HG03280 (cell line): ENCODE measurements around the gene COMMD7.
"Not testable (repeated sequence)": the region's sequence is repeated elsewhere in the genome, so short reads cannot be mapped to it uniquely, and the experiment has no call there.

Experiments used
- ATAC-seq: cut with Tn5 transposase; IDR thresholded peaks from one replicate; pipeline ENCODE4 v1.9.1; 2021; ENCODE audit warnings: mild to moderate bottlenecking, moderate library complexity; ENCODE audit not compliant: unreplicated experiment

Gene COMMD7

DNA sequence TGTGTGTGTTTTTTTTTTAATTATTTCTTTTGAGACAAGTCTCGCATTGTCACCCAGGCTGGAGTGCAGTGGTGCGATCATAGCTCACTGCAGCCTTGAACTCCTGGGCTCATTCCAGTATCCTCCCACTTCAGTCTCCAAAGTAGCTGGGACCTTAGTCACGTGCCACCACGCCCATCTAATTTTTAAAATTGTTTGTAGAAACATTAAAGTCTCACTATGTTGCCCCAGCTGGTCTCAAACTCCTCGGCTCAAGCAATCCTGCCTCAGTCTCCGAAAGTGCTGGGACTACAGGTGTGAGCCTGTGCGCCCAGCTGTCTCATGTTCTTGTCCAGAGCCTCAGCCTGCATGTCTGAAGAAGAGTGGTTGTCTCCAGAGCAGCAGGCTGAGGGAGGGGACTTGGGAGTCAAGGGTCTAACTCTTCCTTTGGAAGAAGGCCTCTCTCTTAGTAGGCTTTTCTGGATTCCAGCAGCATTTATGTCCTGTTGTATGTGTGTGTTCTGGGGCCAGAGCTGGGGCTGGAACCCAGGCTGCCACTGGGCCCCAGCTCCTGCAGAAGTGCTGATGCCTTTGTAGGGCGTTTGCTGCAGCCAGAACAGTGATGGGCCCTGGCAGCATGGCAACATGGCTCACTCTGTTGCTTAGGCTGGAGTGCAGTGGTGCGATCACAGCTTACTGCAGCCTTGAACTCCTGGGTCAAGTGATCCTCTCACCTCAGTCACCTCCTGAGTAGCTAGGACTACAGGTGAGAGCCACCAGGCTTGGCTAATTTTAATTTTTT, 24.3 kb upstream of the COMMD7 start:
- ATAC-seq = no peak

DNA sequence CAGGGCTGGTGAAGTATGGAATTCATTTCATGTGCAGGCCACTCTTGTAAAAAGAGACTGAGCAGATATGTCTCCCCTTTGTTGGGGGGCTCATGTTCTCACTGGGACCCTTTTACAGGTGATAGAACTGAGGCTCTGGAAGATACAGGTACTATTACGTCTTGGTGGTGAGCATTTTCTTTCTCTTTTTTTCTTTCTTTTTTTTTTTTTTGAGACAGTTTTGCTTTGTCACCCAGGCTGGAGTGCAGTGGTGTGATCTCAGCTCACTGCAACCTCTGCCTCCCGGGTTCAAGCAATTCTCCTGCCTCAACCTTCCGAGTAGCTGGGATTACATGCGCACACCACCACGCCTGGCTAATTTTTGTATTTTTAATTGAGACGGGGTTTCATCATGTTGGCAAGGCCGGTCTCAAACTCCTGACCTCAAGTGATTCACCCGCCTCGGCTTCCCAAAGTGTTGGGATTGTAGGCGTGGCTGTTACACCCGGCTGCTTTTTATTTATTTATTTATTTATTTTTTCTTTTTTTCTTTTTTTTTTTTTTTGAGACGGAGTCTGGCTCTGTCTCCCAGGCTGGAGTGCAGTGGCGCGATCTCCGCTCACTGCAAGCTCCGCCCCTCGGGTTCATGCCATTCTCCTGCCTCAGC, 22.1 kb upstream of the COMMD7 start:
- not testable (repeated sequence) for ATAC-seq

DNA sequence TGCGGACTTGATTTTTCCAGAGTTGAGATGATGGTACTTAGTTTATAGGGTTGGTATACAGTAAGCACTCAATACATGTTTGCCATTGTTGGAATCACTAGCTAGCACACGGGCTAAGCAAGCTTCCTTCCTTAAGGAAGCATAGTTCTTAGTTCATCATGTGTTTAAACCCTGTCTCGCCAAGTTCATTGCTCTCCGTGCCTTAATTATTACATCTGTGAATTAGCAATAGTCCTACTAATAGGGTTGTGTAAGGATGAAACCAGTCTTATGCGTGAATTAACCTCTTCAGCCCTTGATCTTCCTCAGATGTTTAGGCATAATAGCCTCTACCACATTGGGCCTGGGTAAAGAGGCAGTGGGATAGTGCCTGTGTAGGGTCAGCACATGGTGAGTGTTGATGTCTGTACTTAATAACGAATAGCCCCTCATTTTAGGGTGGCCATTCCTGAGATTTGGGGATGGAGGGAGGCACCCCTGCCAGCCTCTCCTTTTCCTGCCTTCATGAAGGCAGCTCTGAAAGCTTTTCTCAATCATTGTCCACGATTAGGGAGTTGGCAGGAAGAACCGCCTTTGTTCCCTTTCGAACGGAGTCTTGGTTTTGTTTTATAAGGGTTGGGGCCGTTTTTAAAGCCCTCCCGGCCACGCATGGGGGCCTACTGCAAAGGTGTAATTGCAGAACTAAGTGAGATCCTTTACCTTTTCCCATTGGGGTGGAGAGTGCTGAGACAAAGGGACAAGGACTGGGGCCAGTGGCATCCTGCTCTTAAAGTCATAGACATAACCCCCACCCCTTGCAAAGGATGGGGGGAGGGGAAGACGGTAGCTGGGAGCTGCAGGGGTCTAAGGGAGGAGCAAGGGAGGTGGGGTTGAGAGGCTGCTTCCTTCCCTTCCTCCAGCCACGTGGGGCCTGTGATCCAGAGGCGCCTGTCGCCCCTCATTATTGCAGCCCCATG, 21.0 kb upstream of the COMMD7 start:
- ATAC-seq = no peak

DNA sequence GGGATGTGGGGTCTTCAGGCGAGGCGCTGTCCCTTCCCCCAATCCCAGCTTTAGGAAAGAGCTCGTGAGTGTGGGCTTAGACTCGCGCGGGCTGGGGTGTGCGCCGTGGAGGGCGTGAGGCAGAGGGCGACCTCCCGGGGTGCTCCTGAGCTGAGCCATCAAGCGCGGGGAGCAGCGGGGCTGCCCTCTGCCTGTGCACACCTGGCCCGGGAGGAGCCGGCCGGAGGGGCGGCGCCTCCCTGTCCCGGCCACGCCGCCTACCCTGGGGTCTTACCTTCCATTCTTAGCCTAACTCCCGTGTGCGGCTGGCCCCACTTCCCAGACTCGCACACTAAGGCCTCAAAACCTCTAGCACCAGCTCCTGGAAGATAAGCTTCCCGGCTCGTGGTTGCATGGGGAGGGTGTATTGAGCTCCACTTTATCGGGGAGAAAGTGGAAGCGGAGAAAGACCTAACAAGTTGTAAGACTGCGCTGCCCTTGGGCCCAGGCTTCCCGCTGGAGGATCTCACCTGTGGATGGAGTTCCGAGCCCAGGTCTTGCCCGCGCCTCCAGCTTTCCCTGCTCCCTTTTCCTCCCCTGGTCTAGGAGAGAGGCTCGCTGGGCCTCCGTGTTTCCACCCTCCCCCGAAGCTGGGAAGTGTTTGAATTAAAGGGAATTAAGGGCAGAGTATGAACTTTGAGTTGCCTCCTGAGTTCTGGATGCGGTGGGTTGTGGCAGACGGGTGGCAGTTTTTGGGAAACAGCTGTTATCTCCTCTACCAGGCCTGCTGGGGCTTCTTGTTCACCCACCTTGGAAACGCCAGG, 20.1 kb upstream of the COMMD7 start:
- no peak for ATAC-seq

DNA sequence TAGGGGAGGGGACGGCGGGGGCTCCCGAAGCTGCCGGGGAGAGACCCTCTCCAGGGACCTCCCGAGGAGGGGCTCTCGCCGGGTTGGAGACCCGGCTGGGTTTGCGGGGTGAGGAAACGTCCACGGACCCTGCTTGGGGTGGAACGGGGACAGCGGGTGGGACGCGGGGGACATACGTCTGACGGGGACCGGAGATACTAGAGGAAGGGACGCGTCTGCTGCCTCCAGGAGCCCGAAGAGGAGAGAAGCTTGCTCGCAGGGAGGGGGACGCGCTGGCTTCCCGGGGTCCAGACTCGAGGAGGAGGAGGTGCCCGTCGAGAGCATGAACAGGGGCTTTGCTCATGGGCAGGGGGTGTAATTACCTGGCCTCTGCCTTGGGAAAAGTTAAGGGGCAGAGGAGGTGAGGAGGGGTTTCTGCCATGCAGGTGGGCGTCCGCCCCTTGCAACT, 19.5 kb upstream of the COMMD7 start:
- ATAC-seq = no peak

DNA sequence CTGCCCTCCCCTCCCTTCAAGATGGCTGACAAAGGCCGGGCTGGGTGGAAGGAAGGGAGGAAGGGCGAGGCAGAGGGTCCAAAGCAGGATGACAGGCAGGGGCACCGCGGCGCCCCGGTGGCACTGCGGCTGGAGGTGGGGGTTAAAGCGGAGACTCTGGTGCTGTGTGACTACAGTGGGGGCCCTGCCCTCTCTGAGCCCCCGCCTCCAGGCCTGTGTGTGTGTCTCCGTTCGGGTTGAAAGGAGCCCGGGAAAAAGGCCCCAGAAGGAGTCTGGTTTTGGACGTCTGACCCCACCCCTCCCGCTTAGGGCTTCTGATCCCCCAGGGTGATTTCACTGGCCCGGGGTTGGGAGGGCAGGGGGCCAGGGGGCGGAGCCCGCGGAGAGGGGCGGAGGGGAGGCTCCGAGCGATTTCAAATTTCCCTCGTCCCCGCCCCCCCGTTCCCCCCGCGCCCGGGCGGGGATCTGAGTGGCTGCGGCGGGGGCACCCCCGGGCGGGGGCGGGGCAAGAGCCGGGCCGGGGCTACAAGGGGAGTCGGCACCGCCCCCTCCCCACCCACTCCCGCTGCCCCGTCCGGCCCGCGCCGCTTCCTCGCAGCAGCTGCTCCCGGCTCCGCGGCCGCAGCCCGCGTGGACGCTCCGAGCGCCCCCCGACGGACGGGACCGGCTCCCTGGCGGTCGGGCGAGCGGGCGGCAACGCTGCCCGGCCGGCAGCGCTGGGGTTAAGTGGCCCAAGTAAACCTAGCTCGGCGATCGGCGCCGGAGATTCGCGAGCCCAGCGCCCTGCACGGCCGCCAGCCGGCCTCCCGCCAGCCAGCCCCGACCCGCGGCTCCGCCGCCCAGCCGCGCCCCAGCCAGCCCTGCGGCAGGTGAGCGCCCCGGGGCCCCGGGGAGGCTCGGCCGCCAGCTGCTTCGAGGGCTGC, 18.8 kb upstream of the COMMD7 start, which contains the start of gene DNMT3B:
Gene DNMT3B (plus strand): TSS at position 555 of the 923 bp plus-strand sequence. CDS start 17,939 bp downstream, outside the sequence.
- peak; percentile 72 for ATAC-seq

DNA sequence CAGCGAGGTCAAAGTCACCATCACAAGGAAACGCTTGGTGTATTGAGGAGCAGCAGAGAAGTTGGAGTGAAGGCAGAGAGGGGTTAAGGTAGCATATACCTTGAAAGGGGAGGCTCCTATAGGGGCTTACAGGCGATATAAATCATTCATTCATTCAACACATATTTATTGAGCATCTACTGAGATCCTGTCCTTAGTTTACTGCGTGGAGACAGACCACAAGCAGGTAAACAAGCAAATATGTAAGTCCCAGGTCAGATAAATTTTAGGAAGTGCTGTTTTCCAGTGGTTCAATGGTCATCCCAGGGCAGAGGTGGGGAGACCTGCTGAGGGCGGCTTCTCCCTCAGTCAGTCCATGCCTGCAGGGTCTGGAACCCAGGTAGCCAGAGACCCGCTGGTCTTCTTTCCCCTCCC, 18.2 kb upstream of the COMMD7 start:
- ATAC-seq = no peak

DNA sequence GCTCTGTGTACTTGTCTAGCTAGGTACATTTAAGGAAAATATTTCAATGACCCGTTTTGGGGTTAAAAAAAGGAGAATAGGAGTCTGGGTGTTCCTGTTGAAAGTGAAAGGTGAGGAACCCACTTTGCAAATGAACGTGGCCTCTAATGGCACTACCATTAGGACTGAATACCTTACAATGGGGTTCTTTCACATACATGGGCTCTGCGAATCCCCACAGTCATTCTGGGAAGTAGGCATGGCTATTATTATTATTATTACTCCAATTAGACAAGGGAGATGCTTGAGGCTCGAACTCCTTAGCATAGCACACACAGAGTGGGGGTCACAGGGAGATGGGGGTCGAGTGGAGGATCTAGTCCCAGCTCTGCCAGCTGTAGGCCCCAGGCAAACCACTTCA, 12.9 kb upstream of the COMMD7 start:
- no peak for ATAC-seq

DNA sequence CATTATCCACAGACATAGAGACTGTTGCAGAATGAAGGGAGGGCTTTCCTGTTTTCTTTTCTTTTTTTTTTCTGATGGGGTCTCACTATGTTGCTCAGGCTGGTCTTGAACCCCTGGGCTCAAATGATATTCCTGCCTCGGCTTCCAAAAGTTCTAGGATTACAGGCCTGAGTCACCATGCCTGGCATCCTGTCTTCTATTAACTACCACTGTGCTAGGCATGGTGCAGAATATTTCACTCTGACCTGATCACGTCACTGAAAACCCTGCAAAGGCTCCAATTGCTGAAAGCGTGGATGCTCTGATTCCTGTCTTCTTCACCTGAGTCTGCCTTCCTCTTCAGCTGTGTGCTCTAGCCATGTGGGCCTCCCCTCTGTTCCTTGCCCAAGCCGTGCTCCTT, 10.5 kb upstream of the COMMD7 start:
- ATAC-seq = no peak

DNA sequence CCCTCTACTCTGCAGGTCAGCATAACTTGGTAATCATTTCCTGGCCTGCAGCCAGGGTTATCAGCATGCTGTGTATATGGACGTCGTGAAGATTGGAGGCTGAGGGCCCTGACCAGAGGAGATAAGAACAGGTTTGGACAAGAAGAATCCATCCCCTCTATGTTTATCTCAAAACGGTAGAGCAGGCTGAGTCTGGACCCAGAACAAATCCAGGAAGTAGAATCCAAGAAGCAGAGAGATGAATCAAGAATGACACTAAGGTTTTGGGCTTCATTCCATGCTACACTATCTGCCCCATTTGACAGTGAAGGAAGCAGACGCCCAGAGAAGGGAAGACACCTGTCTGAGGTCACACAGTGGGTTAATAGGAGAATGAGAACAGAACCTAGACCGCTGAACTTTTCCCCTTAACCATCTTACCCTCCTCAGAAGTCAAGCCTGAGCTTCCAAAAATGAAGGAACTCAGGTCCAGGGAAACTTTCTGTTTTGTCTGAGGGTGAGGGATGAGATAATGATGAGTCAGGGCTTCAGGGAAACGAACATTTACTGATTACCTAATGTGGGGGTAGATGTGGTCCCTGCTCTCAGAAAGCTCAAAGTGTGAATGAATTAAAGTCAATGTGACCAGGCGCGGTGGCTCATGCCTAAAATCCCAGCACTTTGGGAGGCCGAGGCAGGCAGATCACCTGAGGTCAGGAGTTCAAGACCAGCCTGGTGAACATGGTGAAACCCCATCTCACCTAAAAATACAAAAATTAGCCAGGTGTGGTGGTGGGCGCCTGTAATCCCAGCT, 9.4 kb upstream of the COMMD7 start:
- ATAC-seq = no peak

DNA sequence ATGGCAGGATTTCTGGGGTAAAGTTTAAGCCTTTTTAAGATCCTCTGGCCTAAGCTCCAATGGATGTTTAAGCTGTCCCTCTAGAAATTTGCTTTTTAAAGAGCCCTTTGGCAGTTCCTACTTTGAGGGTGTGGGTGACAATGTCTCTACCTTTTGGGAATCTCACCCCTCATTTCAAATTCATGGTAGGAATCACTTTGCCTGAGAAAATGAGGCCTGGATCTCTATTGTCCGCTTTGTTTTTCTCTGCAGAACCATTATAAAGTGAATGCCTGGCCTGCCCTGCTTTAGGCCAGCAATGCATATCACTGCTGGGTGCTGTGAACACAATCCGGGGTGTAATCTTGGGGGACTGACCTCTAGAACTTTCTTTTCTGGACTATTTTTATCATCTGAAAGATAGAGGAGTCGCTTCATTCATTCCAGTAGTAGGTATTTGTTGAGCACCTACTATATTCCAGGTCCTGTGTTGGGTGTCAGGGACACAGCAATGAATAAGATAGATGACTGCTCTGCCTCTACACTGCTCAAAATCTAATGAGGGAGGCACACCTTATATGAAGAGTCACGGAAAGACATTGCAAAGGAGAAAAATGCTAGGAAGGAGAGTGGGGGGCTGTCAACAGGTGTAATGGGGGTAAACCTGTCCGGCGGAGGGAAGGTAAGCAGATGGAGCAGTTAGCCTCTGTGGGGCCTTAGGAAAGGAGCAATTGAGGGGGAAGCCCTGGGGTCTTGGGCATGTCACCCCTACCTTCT, 8.6 kb upstream of the COMMD7 start:
- ATAC-seq = no peak

DNA sequence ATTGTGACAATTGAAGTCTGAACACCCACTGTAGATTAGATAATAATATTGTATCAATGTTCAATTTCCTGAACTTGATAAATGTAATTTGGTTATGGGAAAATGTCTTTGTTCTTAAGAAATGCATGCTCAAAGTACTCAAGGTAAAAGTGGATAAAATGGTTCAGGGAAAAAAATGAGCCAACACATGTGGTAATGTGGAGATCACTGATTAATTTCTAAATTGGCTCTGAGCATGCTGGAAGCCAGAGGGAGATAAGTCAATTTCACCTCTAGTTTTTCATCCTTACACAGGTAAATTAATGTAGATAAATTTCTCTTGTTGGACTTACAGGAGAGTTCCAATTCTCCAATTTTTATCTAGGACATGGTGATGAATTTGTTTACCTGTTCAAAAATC, 8.0 kb upstream of the COMMD7 start:
- ATAC-seq = no peak

DNA sequence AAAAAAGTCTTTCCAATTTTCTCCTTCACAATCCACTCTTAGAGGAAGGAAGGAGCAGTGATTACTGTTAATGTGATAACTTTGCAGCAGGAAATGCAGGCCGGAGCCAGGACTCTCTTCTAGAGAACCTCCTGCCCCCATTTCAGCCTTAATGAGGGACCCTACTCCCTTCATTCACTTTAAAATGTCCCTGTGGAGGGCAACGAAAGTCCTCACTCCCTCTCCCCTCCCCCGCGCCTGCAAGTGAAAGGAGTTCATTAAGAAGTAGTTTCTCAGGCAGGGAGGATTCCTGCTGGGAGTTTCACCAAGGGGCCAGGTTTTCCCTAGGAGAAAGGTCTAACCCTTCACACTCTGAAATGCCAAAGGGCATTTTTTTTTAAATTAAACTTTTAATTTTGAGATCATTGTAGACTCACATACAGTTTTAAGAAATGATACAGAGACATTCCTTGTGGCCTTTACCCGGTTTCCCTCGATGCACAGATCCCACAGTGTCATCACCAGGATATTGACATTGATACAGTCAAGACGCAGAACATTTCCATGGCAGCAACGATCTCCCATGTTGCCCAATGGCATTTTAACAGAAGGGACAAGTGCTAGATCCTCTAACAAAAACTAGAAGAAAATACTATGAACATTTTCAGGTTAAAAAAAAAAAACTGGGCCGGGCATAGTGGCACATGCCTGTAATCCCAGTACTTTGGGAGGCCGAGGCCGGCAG, 6.8 kb upstream of the COMMD7 start:
- no peak for ATAC-seq

DNA sequence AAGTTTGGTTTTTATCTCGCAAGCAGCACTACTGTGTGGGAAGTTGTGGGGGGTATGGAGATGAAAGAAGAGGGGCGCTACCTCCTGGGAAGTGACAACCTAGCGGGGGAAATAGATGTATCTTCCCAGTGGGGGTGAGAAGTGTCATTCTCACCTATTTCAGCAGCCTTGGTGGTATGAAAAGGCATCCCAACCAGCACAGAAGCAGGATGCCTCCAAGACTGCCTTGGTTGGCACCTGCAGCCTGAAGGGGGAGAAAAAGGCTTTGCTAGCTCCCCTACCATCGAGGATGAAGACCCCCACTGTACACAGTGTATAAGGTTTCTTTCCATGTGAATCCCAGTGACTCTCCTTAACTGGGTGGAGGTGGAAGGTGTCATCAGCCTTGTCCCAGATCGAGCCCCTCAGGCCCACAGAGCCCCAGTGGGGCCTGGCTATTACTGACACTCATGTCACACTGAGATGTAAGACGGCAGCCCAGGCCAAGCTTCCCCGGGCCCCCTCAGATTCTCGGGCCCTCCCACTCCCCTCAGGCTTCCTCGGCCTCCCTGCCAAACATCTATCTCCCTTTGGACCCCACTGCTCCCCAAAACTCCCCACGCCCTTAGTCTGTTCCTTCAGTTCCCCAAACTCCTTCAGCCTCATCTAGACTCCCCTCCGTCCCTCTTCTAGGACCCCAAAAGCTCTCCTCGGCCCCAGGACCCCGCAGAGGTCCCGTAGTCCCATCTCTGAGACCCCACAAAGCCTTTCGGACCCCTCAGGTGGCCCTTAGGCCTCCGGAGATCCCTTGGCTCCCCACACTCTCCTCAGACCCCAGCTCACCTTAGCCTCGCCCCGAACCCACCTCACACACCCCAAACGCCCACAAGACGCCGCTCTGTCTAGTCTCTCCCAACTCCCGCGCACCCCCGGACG, 688 bp downstream of the COMMD7 start:
- ATAC-seq = no peak

DNA sequence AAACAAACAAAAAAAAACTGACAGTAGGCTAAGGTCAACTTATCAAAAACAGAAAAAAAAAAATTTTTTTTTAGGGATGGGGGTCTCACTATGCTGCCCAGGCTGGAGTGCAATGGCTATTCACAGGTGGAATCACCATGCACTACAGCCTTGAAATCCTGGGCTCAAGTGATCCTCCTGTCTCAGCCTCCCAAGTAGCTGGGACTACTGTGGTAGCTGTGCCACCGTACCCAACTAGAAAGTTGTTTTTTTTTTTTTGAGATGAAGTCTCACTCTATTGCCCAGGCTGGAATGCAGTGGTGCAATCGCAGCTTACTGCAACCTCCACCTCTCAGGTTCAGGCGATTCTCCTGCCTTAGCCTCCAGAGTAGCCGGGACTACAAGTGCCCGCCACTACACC, 2.1 kb downstream of the COMMD7 start:
- no peak for ATAC-seq
